Measurements from ENCODE around the gene MYOM1.

- no peak for TF ChIP-seq GATA2 (IDR thresholded peaks at IDR 0.05; ENCODE audit: low read depth, low read length)
- TF ChIP-seq GATA3 (IDR thresholded peaks at IDR 0.05; ENCODE audit: low read depth, low read length) = no peak
Observed at GRCh38 chr18:3027370-3027891, 192.3 kb downstream of the MYOM1 start.

Measured in SH-SY5Y (cell line).